GM18858 (cell line): ENCODE data around the gene LCN15.
A peak's percentile ranks its signal among the peaks of the same experiment; 100 is the strongest.

Experiments
- ATAC-seq: cut with Tn5 transposase; IDR thresholded peaks from one replicate; pipeline ENCODE4 v1.9.1; 2021; ENCODE audit not compliant: unreplicated experiment

Gene LCN15

GRCh38 chr9:136741883-136742571 is 22.3 kb downstream of the LCN15 start:
- ATAC-seq, result no peak

GRCh38 chr9:136740971-136741882 is 23.1 kb downstream of the LCN15 start:
- no peak for ATAC-seq

- ATAC-seq, result no peak
Observed at GRCh38 chr9:136740491-136740890, 23.8 kb downstream of the LCN15 start.

GRCh38 chr9:136740069-136740468 is 24.2 kb downstream of the LCN15 start:
- no peak for ATAC-seq

GRCh38 chr9:136739509-136739908 is 24.8 kb downstream of the LCN15 start:
- ATAC-seq, result no peak

- ATAC-seq, result no peak
Observed at GRCh38 chr9:136738960-136739359, 25.4 kb downstream of the LCN15 start.

GRCh38 chr9:136735812-136736480 is 28.4 kb downstream of the LCN15 start:
- no peak for ATAC-seq

GRCh38 chr9:136734837-136735496 is 29.4 kb downstream of the LCN15 start:
- ATAC-seq, result no peak

- ATAC-seq, result no peak
Observed at GRCh38 chr9:136733611-136734010, 30.7 kb downstream of the LCN15 start.

- no peak for ATAC-seq
Observed at GRCh38 chr9:136732444-136733178, 31.7 kb downstream of the LCN15 start.

- no peak for ATAC-seq
Observed at GRCh38 chr9:136729926-136730325, 34.4 kb downstream of the LCN15 start.

- ATAC-seq, result no peak
Observed at GRCh38 chr9:136729144-136729543, 35.2 kb downstream of the LCN15 start.

- ATAC-seq, result peak; percentile 7
Observed at GRCh38 chr9:136728548-136729123, 35.7 kb downstream of the LCN15 start.

GRCh38 chr9:136728080-136728547 is 36.2 kb downstream of the LCN15 start:
- peak; percentile 39 for ATAC-seq

- no peak for ATAC-seq
Observed at GRCh38 chr9:136726631-136727191, 37.6 kb downstream of the LCN15 start.

GRCh38 chr9:136726118-136726517 is 38.2 kb downstream of the LCN15 start:
- no peak for ATAC-seq

GRCh38 chr9:136725612-136726011 is 38.7 kb downstream of the LCN15 start:
- no peak for ATAC-seq

- ATAC-seq, result no peak
Observed at GRCh38 chr9:136724772-136725171, 39.5 kb downstream of the LCN15 start.

- ATAC-seq, result no peak
Observed at GRCh38 chr9:136723989-136724388, 40.3 kb downstream of the LCN15 start.
